AG04449 (cell line): Measurements from ENCODE around the gene ANK2.

Experiments used
- CTCF ChIA-PET: fragments of 350-600 bp; formaldehyde crosslinking; extraction: SDS; loops from one replicate; lab custom pipeline; 2021; ENCODE audit warnings: antibody characterized with exemption; lab: Yijun Ruan, JAX
- POLR2A ChIA-PET: fragments of 400-600, 350-600 bp; formaldehyde crosslinking; extraction: SDS; loops from one replicate; lab custom pipeline; 2020; ENCODE audit warnings: antibody characterized with exemption, inconsistent platforms; lab: Yijun Ruan, JAX
- DNase-seq: peaks from one replicate; pipeline ENCODE4 v3.0.0-alpha.2; 2010; ENCODE audit warnings: low read depth, low spot score
- H3K4me3 ChIP-seq: 2 replicates; pipeline ENCODE4 v1.5.1; 2011; ENCODE audit warnings: low read depth, mild to moderate bottlenecking, control low read depth, low read length
- CTCF ChIP-seq: IDR thresholded peaks from one replicate; pipeline ENCODE4 v1.5.1; 2011; ENCODE audit warnings: mild to moderate bottlenecking, moderate library complexity, low read length, control low read depth, inconsistent platforms; ENCODE audit not compliant: insufficient read depth; ENCODE audit errors: missing control alignments

ANK2 gene

GRCh38 chr4:113052379-113052951 is 3.0 kb downstream of the ANK2 start:
- ChIA-PET CTCF (interaction anchor here (2.3 kb wide), 1 partner anchor 8 kb away, joined by 5 read pairs; no protein-coding TSS in a partner anchor), POLR2A (no interaction called here)
- H3K4me3 ChIP-seq, result no peak overlapping the region
- TF ChIP-seq CTCF, result no peak
- DNase-seq, result peak; percentile 9

- POLR2A ChIA-PET, result no interaction called here
- CTCF ChIA-PET, result no interaction called here
- no peak for DNase-seq
- H3K4me3 ChIP-seq, result no peak overlapping the region
- TF ChIP-seq CTCF, result no peak
These were observed 4.4 kb downstream of the ANK2 start for GRCh38 chr4:113053883-113054282.

- ChIA-PET POLR2A (no interaction called here), CTCF (interaction anchor here (0.9 kb wide), 1 partner anchor 223 kb away, joined by 3 read pairs; no protein-coding TSS in a partner anchor)
- DNase-seq, result no peak
- TF ChIP-seq CTCF, result no peak
- H3K4me3 ChIP-seq, result no peak overlapping the region
These were observed 6.9 kb downstream of the ANK2 start for GRCh38 chr4:113056318-113056717.

GRCh38 chr4:113057891-113058290 is 8.4 kb downstream of the ANK2 start:
- TF ChIP-seq CTCF, result no peak
- DNase-seq, result no peak
- CTCF ChIA-PET, result no interaction called here
- POLR2A ChIA-PET, result no interaction called here
- no peak overlapping the region for H3K4me3 ChIP-seq

- no peak overlapping the region for H3K4me3 ChIP-seq
- POLR2A ChIA-PET, result interaction anchor here (0.6 kb wide), 1 partner anchor 1912 kb away, joined by 3 read pairs; no protein-coding TSS in a partner anchor
- no peak for DNase-seq
- CTCF ChIA-PET, result interaction anchor here (1.7 kb wide), 1 partner anchor 9 kb away, joined by 5 read pairs; no protein-coding TSS in a partner anchor
- TF ChIP-seq CTCF, result no peak
These were observed 10.2 kb downstream of the ANK2 start for GRCh38 chr4:113059449-113060182.

GRCh38 chr4:113060853-113061252 is 11.4 kb downstream of the ANK2 start:
- ChIA-PET POLR2A (no interaction called here), CTCF (interaction anchor here (1.7 kb wide), 1 partner anchor 10 kb away, joined by 5 read pairs; no protein-coding TSS in a partner anchor)
- no peak for DNase-seq

More at GRCh38 chr4:113060853-113061252, 11.4 kb downstream of the ANK2 start:
- no peak overlapping the region for H3K4me3 ChIP-seq
- TF ChIP-seq CTCF, result no peak
